K562 (cell line): Measurements from ENCODE around the gene PSMD7. TPM values are rescaled to one million over a fixed set of nuclear protein-coding genes. Genes with fewer than 3 reads are reported as not detected.
A peak's percentile ranks its signal among the peaks of the same experiment; 100 is the strongest.

Experiments
- ATAC-seq: fragments of 200-7000 bp; cut with Tn5 transposase; 3 replicates; pipeline ENCODE4 v1.9.1; 2020; ENCODE audit warnings: moderate library complexity
- BruUV-seq: library from RNA; stranded (reverse); fragments of 400-500 nt; replicated peaks from 2 replicates; lab custom pipeline; 2021; lab: Mats Ljungman, UMichigan
- CTCF ChIA-PET: fragments of 300-600 bp; formaldehyde crosslinking; extraction: SDS; loops from one replicate; lab custom pipeline; 2021; ENCODE audit warnings: low intra/inter-chr PET ratio; lab: Yijun Ruan, JAX
- POLR2A ChIA-PET: fragments of 300-600, 350-650 bp; sonication (Branson Sonifier 250); formaldehyde crosslinking; extraction: SDS; loops from one replicate; lab custom pipeline; 2021; ENCODE audit warnings: antibody characterized with exemption, inconsistent platforms; lab: Yijun Ruan, JAX
- DNase-seq, 4 experiments: peaks; one replicate each; pipeline versions ENCODE4 v3.0.0 to v3.0.0-alpha.2; 2011 to 2018; ENCODE audit warnings: low spot score in 3 of 4, mixed read lengths in 3 of 4; ENCODE audit errors: extremely low read depth in 1 of 4
- FAIRE-seq: peaks from 2 replicates; lab custom pipeline; 2011; peaks lifted over from hg19 to GRCh38; lab: Jason Lieb, UNC
- H2AFZ ChIP-seq: 2 replicates; pipeline ENCODE4 v1.6.0; 2011; ENCODE audit warnings: low read depth, low read length, control low read depth, inconsistent platforms
- H3K27ac ChIP-seq: fragments of 200-600 bp; 3 replicates; pipeline ENCODE4 v1.8.0; 2011; ENCODE audit warnings: low read depth, mild to moderate bottlenecking, control low read depth, inconsistent platforms, low read length, moderate library complexity, mixed read lengths; ENCODE audit errors: extremely low read depth
- H3K27me3 ChIP-seq, 2 experiments: fragments of 300-600 bp in 1 of 2; 2 replicates in 1 of 2; 3 replicates in 1 of 2; pipeline versions ENCODE4 v1.6.0 to v1.8.0; 2011; ENCODE audit warnings: inconsistent platforms in 2 of 2, low read length in 2 of 2, mild to moderate bottlenecking in 1 of 2, mixed read lengths in 1 of 2, moderate library complexity in 1 of 2; ENCODE audit not compliant: control insufficient read depth in 2 of 2, insufficient read depth in 2 of 2
- H3K36me3 ChIP-seq: fragments of 300-600 bp; 3 replicates; pipeline ENCODE4 v1.8.0; 2011; ENCODE audit warnings: mild to moderate bottlenecking, low read length, inconsistent platforms; ENCODE audit not compliant: control insufficient read depth, insufficient read depth
- H3K4me1 ChIP-seq, 2 experiments: fragments of 200-600 bp in 1 of 2; replicated peaks in 1 of 2; 2 replicates in 1 of 2; 3 replicates in 1 of 2; pipeline versions ENCODE4 v1.5.1 to v1.8.0; 2011; ENCODE audit warnings: inconsistent platforms in 2 of 2, low read length in 2 of 2, mild to moderate bottlenecking in 1 of 2, mixed read lengths in 1 of 2, moderate library complexity in 1 of 2; ENCODE audit not compliant: control insufficient read depth in 2 of 2, insufficient read depth in 2 of 2
- H3K4me2 ChIP-seq: 2 replicates; pipeline ENCODE4 v1.6.1; 2011; ENCODE audit warnings: low read length, control low read depth, inconsistent platforms, mixed read lengths; ENCODE audit not compliant: insufficient read depth
- H3K4me3 ChIP-seq: fragments of 200-600 bp; sonication (generic), shearing (Covaris generic); 2 replicates; pipeline ENCODE4 v1.5.1; 2016; ENCODE audit warnings: control low read depth, inconsistent platforms
- H3K79me2 ChIP-seq: fragments of 200-600 bp; 3 replicates; pipeline ENCODE4 v1.8.0; 2011; ENCODE audit warnings: low read length, inconsistent platforms; ENCODE audit not compliant: control insufficient read depth, insufficient read depth
- H3K9ac ChIP-seq, 2 experiments: 2 replicates each; pipeline versions ENCODE4 v1.6.0 to v1.6.1; 2011; ENCODE audit warnings: low read depth in 2 of 2, low read length in 2 of 2, control low read depth in 1 of 2, inconsistent platforms in 1 of 2, mild to moderate bottlenecking in 1 of 2, mixed read lengths in 1 of 2; ENCODE audit not compliant: insufficient read depth in 1 of 2
- H3K9me1 ChIP-seq: one replicate; pipeline ENCODE4 v1.6.0; 2011; ENCODE audit warnings: inconsistent platforms, mild to moderate bottlenecking, low read length, moderate library complexity; ENCODE audit not compliant: control insufficient read depth, insufficient read depth
- H3K9me3 ChIP-seq: replicated peaks from 2 replicates; pipeline ENCODE4 v1.5.1; 2011; ENCODE audit warnings: low read depth, low read length, inconsistent platforms; ENCODE audit not compliant: control insufficient read depth, insufficient read depth
- H4K20me1 ChIP-seq: replicated peaks from 2 replicates; pipeline ENCODE4 v1.6.1; 2011; ENCODE audit warnings: low read length, inconsistent platforms, mixed read lengths; ENCODE audit not compliant: control insufficient read depth, insufficient read depth
- NR3C1 ChIP-seq: sonication (generic); formaldehyde crosslinking; IDR thresholded peaks from 2 replicates; pipeline ENCODE4 v1.8.1; 2022; ENCODE audit warnings: missing genetic modification reagents
- POLR2A ChIP-seq: fragments of 450-650 bp; conservative IDR thresholded peaks from 2 replicates; pipeline ENCODE4 v1.6.1; 2016
- ZNF3 ChIP-seq: fragments of 250-450 bp; sonication (Bioruptor Pico); IDR thresholded peaks from 2 replicates; pipeline ENCODE4 v1.5.0; 2021; ENCODE audit warnings: mild to moderate bottlenecking, moderate library complexity
- ZNF695 ChIP-seq: fragments of 450-650 bp; formaldehyde crosslinking; IDR thresholded peaks from 2 replicates; pipeline ENCODE4 v1.4.0; 2020; ENCODE audit warnings: mild to moderate bottlenecking, moderate library complexity
- ZNF75A ChIP-seq: fragments of 450-650 bp; formaldehyde crosslinking; IDR thresholded peaks from 2 replicates; pipeline ENCODE4 v1.4.0; 2020; ENCODE audit warnings: mild to moderate bottlenecking
- WGBS: fragments of 100-300 bp; shearing (Covaris generic); methylation state at CpG from one replicate; pipeline ENCODE4 v1.1.6; 2016; ENCODE audit warnings: low coverage, mixed read lengths; ENCODE audit not compliant: insufficient coverage; ENCODE audit errors: missing lambda C conversion rate; 5-methylcytosine and 5-hydroxymethylcytosine counted together
- in situ Hi-C: fragments of 300-500 bp; cut with MboI; formaldehyde crosslinking; loops from 4 replicates; pipeline ENCODE4 v1.15.0; 2018; ENCODE audit warnings: inconsistent platforms, mixed read lengths
- intact Hi-C: fragments of 100-400 bp; cut with micrococcal nuclease; formaldehyde crosslinking; loops from 2 replicates; pipeline ENCODE4 v1.14.2; 2022
- polyA plus RNA-seq, 8 experiments: library from polyadenylated mRNA; depleted of rRNA in 4 of 8; stranded (reverse) in 5 of 8; unstranded in 3 of 8; fragments of >200 nt; fragmentation: Nextera tagmentation in 2 of 8; fragmentation: Illumina TruSeq in 1 of 8; extraction: Ambion mirVana in 2 of 8; extraction: Trizol in 1 of 8; gene quantifications; 2 replicates each; pipeline versions ENCODE4 v1.2.1 to v1.2.3, GENCODE V29; 2011 to 2014; ENCODE audit warnings: inconsistent platforms in 1 of 8, missing spikeins in 1 of 8
- total RNA-seq, 7 experiments: library from RNA; depleted of rRNA in 6 of 7; stranded (reverse); fragments of >200 nt in 6 of 7; fragmentation: Illumina TruSeq in 2 of 7; extraction: Trizol in 2 of 7; gene quantifications; 2 replicates each; pipeline versions ENCODE4 v1.2.1 to v1.2.3, GENCODE V29; 2011 to 2021; ENCODE audit warnings: low replicate concordance in 1 of 7
- TF ChIP-seq, protein P1 (sequence below): fragments of 250-450 bp; sonication (Bioruptor Pico); IDR thresholded peaks from 2 replicates; pipeline ENCODE4 v1.9.0; 2021; ENCODE audit warnings: mild to moderate bottlenecking
- TF ChIP-seq, protein P2 (sequence below): fragments of 250-450 bp; sonication (Bioruptor Pico); IDR thresholded peaks from 2 replicates; pipeline ENCODE4 v1.6.1; 2021; ENCODE audit warnings: mild to moderate bottlenecking

The PSMD7 gene
- total and polyA plus RNA-seq, 9 of the 15 experiments (the other 6 are each of a cell fraction or from before 2014, with no cell fraction given), result 100 to 226 (median 156) TPM

DNA sequence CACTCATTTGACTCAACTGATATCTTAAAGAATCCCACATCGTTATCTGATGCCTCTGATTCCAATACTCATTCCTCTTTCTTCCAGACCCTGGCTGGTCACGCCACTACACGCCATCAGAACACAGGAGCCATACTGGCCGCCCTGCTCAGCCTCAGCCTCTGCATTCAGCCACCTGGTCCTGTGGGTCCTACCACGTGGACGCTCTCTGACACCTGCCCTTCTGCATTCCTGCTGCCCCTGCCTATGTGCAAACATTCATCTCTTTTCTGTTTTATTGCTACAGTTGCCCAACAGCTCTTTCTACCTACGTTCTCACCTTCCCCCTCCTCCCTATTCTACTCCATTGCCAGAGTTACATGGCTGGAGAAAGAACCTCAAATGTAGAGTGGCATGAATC is 18.4 kb downstream of the PSMD7 start:
- H3K9ac ChIP-seq, result no peak overlapping the region
- no peaks in the 10 kb centered on the region for H3K79me2 ChIP-seq
- H3K36me3 ChIP-seq, result no peaks in the 10 kb centered on the region
- in situ Hi-C loops (loop anchor here (10.0 kb wide), 1 partner anchor 320 kb away; no protein-coding TSS in a partner anchor), intact Hi-C loops (no loop called here)
- no peaks in the 10 kb centered on the region for H3K27me3 ChIP-seq
- H4K20me1 ChIP-seq, result no peaks in the 10 kb centered on the region; the same call in 1 of the 2 replicates
- H3K27ac ChIP-seq, result no peak overlapping the region
- CTCF ChIA-PET, result interaction anchor here (0.6 kb wide), 1 partner anchor 925 kb away, joined by 3 read pairs; no protein-coding TSS in a partner anchor
- ATAC-seq (no peak), FAIRE-seq (no peak), DNase-seq (no peak)
- no peak overlapping the region for H2AFZ ChIP-seq
- H3K4me2 ChIP-seq, result no peak overlapping the region
- no peaks in the 10 kb centered on the region; a peak in 1 of 5 replicates for H3K4me1 ChIP-seq
- WGBS, result 74% methylated on average over 6 of the region's 7 CpGs
- BruUV-seq, result no TSS peak
- H3K9me3 ChIP-seq, result no peaks in the 10 kb centered on the region
- POLR2A ChIA-PET, result interaction anchor here (1.5 kb wide), 1 partner anchor 10 kb away, joined by 4 read pairs; no protein-coding TSS in a partner anchor
- H3K9me1 ChIP-seq, result no peaks in the 10 kb centered on the region
- no peak overlapping the region for H3K4me3 ChIP-seq
- TF ChIP-seq POLR2A (0 out of 2 replicates have a peak, but pooled peaks have one; percentile 18), ZNF695 (CRISPR knock-in tag) (no peak), NR3C1 (CRISPR knock-in tag) (no peak)
- TF ChIP-seq, protein P1, sequence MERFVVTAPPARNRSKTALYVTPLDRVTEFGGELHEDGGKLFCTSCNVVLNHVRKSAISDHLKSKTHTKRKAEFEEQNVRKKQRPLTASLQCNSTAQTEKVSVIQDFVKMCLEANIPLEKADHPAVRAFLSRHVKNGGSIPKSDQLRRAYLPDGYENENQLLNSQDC (CRISPR knock-in tag), result no peak

DNA sequence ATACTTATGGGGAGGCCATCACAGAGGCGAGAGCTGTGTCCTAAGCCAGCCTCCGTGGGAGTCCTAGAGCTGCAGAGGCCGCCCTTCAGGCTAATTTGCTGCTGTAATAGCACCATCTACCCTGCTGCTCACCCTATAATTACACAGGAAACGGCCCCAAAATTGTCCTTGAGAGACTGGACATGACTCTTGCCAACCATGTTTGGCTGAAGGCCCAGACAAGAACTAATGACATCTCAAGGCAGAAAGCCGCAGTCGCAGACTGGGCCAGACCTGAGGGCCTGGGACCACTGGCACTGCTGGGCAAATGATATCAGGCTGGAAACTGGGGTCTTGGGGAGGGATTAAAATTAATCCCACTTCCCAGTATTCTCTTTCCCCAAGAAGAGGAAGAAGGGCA is 24.1 kb downstream of the PSMD7 start:
- TF ChIP-seq ZNF3 (CRISPR knock-in tag) (no peak), ZNF75A (no peak)
- TF ChIP-seq, protein P2, sequence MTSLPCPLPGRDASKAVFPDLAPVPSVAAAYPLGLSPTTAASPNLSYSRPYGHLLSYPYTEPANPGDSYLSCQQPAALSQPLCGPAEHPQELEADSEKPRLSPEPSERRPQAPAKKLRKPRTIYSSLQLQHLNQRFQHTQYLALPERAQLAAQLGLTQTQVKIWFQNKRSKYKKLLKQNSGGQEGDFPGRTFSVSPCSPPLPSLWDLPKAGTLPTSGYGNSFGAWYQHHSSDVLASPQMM (CRISPR knock-in tag), result no peak
- Histone ChIP-seq H3K9me1 (peaks cover 3% of the 10 kb centered on the region), H3K4me1 (no peaks in the 10 kb centered on the region; a peak in 1 of 5 replicates), H3K4me2 (no peak overlapping the region), H4K20me1 (no peaks in the 10 kb centered on the region; the same call in 1 of the 2 replicates), H2AFZ (no peak overlapping the region), H3K36me3 (peaks cover 4% of the 10 kb centered on the region; the same call in 1 of the 3 replicates), H3K79me2 (no peaks in the 10 kb centered on the region), H3K27me3 (no peaks in the 10 kb centered on the region), H3K9me3 (no peaks in the 10 kb centered on the region), H3K4me3 (no peak overlapping the region), H3K9ac (no peak overlapping the region), H3K27ac (no peak overlapping the region)
- WGBS, result 93% methylated on average over 6 of the region's 6 CpGs
- CTCF ChIA-PET, result no interaction called here
- BruUV-seq, result no TSS peak
- intact Hi-C loops, result no loop called here
- POLR2A ChIA-PET, result interaction anchor here (0.6 to 1.4 kb wide), 4 partner anchors 9 to 18 kb away, joined by 3 to 5 read pairs (median 4); no protein-coding TSS in a partner anchor
- in situ Hi-C loops, result no loop called here
- DNase-seq, result no peak
- ATAC-seq, result no peak
- FAIRE-seq, result no peak
